Jurkat, Clone E6-1 (cell line): ENCODE results near the gene ETV6.

ENCODE experiments used
- DNase-seq: peaks from one replicate; pipeline ENCODE4 v3.0.0-alpha.2; 2011; ENCODE audit warnings: low read depth, low spot score
- H3K4me3 ChIP-seq: 2 replicates; pipeline ENCODE4 v1.5.1; 2011; ENCODE audit warnings: mild to moderate bottlenecking, low read length, control low read depth, moderate library complexity

Gene ETV6

DNA sequence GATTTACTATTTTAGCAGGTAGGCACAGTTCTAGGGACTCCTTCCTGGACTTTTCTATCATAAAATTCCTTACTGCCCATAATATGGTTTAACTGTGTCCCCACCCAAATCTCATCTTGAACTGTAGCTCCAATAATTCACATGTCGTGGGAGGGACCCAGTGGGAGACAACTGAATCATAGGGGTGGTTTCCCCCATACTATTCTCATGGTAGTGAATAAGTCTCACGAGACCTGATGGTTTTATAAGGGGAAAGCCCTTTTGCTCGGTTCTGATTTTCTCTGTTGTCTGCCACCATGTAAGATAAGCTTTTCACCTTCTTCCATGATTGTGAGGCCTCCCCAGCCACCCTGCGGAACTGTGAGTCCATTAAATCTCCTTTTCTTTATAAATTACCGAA is 10.0 kb upstream of the ETV6 start:
- no peak overlapping the region for H3K4me3 ChIP-seq

DNA sequence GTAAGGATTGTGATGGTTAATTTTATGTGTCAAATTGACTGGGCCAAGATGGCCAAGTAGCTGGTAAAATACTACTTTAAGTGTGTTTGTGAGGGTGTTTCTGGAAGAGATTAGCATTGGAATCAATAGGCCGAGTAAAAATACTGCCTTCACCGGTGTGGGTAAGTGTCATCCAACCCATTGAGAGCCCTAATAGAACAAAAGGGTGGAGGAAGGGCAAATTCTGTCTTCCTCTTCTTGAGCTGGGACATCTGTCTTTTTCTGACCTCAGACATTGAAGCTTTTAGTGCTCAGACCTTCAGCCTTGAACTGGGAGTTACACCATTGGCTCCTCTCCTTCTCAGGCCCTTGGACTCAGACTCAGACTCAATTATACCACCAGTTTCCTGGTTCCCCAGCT is 8.0 kb upstream of the ETV6 start:
- no peak overlapping the region for H3K4me3 ChIP-seq
- DNase-seq = no peak

More for the DNA sequence above, 10.0 kb upstream of the ETV6 start:
- no peak for DNase-seq

DNA sequence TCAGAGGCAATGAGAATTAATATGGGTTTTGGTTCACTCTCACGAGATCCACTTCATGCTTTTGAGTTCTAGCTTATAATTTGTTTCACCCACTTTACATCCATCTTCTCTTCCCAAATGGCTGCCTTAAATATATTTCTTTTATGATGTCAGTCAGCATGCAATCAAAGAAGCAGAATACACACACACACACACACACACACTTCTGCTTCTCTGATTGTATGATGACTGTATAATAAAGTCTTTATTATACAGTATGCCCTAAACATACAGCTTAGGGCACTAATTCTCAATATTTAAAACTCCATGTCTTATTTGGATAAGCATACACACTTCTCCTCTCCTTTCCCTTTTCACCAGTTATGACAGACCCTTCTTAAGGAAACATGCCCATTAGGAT is 6.7 kb upstream of the ETV6 start:
- DNase-seq = no peak
- H3K4me3 ChIP-seq = no peak overlapping the region

DNA sequence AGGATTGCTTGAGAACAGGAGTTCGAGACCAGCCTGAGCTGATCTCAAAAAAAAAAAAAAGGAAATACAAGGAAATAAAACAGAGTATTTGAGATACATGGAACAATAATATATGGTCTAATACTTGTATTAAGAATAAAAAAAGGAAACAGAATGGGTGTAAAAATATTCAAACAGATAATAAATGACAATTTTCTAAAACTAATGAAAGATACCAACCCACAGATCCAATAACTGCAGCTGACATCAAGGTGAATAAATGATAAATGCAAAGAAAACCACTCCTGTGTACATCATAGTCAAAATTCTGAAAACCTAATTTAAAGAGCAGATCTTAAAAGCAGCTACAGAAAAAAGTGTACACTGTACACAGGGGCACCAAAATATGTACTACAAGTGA is 4.1 kb upstream of the ETV6 start:
- H3K4me3 ChIP-seq = no peak overlapping the region
- no peak for DNase-seq

DNA sequence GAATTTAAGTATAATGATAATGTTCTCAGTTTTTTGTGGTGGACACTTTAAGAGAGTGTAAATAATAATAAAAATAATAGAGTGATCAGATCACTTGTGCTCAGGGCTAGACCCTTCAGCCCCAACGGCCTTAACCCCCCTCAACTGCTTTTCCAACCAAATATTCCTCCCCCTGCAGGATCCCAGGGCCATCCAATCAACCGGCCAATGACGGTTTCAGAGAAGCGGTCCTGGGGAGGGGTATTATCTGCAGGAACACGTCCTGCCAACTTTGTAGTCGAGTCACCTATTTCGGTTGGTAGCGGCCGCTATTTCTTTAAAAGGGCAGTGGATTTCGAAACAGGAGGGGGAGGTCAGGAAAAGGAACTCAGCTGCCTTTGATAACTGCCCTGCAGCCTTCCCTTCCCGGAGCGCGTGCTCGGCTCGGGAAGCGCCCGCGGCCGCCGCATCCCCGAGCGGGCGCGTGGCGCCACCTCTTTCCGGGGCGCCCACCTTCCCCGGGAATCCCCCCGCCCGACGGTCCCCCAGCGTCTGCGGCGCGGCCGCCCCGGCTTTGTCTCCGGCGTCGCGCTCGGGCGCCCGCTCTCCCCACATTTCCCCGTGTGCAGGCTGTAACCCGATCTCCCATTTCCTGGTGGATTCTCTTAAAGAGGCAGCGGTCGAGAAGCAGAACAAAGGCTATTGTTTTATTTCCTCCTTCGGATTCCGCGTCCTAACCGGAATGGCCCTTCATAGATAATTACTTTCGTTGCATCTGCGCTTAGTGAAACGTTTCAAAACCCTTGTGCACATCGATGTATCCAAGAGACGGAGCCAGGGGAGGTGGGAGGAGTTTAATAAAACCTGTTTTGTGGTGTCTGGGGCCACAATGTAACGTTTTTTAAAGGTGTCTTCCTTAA is 711 bp upstream of the ETV6 start:
- DNase-seq = peak; percentile 78
- peak overlapping the region; percentile 78 for H3K4me3 ChIP-seq

DNA sequence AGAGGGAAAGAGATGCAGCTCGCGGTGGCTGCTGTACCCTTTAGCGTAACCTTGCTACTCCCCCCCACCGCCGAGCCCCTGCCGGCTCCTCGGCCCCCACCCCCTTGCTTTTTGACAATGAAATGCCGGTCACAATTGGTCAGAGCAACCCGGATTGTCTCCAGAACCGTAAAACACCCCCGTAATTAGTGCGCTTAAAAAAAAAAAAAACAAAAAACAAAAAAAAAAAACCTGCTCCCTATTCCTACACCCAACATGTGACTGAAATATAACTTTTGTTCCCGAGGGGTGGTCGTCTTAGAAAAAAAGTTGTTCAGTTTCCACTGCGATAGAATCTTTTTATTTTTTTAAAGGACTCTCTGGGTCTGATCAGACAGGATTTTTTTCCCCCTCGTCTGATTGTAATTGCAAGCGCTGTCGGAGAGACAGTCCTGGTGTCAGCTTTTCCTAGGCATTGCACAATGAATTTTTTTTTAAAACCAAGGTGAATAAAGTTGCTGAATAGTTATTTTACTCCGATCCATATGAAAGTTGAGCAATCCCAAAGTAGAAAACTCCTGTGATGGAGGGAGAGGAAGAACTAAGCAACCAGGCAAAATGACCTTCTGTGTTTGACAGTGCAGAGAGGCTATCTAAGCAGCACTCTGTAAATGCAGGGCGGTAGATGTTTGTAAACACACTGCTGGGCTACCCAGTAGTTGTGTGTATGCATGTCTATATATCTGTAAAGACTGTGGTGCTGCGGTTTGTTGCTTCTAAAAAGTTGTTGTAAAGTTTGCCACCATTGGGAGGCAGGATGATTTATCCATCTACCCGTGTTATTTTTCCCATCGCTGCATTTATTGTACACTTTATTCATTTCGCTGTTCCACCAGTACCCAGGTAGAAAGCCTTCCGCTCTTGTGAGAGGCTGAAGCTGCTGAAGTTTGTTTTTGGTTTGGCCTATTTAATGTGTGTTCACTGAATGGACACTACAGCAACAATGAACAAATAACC is 1.1 kb downstream of the ETV6 start:
- peak; percentile 67 for DNase-seq
- peak overlapping the region; percentile 78 for H3K4me3 ChIP-seq

DNA sequence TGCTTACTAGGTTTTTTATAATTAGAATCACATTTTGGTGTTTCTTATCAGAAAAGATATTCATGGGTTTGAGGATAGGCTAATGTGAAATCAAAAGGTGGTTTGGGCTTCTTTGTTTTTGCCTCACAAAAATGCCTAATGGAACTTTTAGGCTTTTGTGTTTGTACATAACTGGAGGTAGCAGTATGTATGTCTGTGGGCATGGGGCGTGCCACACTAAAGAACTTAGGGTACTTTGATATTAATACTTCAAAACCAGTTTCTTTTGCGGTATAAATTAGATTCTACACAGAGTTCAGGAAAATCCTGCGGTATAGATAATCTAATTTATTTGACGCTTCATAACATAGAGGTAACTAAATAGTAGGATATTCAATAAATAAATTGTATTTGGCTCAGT is 1.9 kb downstream of the ETV6 start:
- peak overlapping the region; percentile 78 for H3K4me3 ChIP-seq
- peak; percentile 73 for DNase-seq

DNA sequence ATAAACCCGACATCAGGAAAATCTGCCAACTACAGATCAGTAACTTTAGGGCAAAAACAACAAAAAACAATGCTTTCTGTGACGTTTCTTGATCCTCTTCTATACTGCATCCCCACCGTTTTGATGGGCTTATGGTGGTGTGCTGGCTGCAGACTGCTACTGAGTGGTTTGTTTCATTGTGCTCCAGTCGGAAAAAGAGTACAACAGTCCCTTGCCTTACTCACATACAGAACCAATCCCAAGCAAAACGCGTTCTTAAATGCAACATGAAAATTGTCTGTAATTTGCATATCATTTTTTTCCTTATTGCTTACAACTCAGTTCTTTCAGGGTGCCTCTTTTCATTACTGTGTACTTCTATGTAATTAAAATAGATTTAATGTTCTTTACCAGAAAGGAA is 2.3 kb downstream of the ETV6 start:
- no peak for DNase-seq
- no peak overlapping the region for H3K4me3 ChIP-seq

DNA sequence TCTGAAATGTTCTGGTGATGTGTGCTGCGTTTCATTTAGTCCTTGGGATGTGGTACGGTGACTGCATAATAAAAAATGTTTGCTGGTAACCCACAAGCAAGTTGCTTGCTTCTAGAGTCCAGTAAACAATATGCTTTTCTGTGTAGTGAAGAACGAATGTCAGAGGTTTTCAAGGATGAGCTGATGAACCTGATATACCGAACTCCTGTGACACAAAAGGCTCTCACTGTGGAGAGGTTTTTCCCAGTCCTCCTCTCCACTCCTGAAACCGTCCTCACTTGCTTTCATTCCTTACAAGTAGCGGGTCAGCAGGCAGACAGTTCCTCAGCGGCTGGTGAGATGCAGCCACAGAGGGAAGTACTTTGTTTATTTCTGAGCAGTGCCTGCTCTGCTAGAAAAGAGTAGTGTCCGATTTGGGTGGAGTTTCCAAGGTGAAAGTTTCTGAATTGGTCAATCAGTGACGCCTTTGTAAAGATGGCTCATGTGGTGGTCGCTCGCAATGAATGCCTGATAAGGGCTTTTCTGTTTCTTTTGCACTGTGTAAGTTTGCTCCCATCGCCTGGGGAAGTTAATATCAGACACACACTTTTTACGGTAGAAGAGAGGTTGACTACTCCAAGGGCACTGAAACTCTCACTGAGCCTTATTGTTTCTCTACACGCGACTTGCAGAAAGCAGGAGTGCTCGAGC is 3.0 kb downstream of the ETV6 start:
- no peak for DNase-seq
- H3K4me3 ChIP-seq = no peak overlapping the region

DNA sequence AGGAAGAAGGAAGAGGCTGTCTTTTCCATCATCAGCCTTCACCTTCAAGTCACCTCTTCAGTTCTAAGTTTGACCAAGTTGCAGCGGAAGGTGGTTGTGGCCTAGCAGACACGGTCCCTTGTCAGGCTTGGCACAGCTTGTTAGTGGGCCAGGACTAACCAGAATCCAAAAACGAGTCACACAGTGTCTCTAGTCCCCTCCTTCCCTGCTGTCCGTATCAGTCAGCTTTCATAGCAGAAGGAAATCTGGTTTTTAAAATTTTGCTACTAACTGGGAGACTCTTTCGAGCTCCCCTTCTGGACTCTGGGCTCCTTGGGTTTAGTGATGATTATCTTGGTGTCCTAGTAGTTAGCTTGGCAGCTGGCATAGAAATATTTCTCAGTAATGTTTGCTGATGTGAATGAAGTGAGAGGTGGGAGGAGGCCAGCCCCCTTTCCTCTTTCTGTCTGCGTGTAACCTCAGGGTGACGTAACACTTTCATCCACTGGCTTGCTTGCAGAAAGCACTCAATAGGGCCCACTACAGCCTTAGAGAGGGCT is 3.8 kb downstream of the ETV6 start:
- H3K4me3 ChIP-seq = no peak overlapping the region
- no peak for DNase-seq

DNA sequence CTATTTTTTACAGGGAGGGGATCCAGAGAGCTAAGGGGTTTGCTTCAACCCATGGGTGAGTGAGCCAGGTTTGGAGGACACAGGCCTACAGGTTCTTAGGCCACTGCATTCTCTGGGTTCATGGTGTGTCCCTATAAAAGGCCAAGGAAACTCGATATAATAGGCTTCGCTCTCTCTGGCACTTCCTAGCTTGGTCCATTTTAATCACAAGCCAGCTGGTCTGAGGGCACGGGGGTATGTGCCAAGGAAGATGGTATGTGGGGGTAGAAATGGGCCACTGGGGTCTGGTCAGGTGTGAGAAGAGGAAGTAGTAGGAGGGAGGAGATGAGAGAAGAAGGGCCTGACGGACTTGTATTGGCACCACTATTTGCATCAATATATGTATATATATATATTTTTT is 4.9 kb downstream of the ETV6 start:
- no peak overlapping the region for H3K4me3 ChIP-seq
- no peak for DNase-seq

DNA sequence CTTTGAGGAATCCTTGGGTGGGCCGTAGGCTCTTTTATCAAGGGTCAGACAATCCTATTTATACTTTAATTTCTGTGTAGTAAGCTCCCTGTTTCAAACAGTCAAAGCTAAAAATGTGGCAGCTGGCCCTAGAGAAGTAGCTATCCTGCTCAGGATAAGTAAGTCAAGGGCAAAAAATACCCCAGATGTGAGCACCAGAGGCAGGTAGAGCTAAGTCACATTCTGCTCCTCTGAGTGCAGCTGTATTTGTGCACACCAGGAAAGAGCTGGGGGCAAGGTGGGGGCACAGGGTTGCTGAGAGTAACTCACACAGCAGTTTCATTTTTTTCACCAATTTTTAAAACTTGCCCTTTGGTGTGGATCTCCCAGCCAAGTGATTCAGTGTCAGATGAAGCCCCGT is 5.3 kb downstream of the ETV6 start:
- DNase-seq = no peak
- H3K4me3 ChIP-seq = no peak overlapping the region

DNA sequence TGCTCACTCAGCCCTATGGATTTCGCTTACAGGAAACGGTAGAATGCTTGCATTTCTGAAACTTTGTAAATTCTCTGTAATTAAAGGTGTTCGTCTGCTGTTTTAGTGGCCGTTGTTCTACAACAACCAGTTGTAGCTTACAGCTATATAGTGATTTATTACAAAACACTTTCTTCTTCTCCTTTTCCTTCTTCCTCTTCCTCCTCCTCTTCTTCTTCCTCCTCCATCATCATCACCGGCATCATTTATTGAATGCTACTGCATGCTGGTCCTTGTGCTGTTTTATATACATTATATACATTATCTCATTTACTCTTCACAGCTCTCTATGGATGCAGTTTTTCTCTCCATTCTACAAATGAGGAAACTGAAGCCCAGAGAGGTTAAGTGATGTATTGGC is 6.4 kb downstream of the ETV6 start:
- no peak for DNase-seq
- no peak overlapping the region for H3K4me3 ChIP-seq

DNA sequence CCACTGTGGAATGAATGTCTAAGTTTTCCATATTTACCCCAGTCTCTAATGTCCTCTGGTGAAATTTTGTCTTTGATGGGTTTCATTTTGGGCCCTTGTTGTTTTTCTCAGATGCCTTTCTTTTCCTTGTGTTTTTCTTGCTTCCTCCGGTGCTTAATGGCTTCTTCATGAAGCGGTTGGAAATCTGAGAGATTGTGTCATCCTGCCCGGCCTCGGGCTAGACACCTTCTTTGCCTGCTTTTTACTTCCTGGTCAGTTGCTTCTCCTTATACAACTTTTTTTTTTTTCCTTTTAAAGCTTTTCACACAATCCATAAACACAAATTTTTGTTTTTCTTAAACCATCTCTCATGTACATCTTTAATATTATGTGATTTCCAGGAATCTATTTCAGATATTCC is 7.1 kb downstream of the ETV6 start:
- DNase-seq = no peak
- H3K4me3 ChIP-seq = no peak overlapping the region

DNA sequence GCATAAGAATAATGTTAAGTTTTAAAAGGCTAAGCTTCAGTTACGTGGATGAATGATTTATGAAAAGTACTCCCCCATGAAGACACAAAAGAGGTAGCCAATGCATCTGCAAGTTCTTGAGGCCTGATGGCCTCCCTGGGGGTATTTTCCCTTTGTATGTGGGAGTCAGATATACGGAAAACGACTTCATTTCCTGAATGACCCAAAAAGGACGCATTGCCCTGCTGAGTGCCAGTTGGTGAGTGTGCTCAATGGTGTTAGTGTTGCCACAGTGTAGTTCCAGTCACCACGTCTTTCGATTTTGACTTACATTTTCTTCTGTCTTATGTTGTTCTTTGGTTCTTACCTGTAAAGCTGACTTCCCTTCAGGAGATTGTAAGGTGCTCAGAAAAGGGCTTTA is 8.0 kb downstream of the ETV6 start:
- DNase-seq = no peak
- H3K4me3 ChIP-seq = no peak overlapping the region

DNA sequence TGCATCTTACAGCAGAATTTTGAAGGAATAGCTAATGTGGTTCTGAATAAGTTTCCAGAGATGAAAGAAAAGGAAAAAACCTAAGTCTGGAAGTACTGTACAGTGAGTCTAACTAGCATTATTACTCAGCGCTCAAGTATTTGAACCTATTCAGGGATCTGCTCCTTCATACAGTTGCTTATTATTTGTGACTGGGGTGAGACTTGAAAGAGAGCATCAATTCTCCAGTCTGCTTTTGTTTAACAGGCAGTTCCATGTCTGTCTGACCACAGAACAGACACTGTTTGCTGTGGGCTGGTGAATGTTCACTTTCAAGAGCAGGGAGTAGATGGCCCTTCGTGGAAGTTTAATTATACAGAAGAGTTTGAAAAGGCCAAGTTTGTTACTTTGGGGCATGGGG is 9.3 kb downstream of the ETV6 start:
- DNase-seq = no peak
- no peak overlapping the region for H3K4me3 ChIP-seq

DNA sequence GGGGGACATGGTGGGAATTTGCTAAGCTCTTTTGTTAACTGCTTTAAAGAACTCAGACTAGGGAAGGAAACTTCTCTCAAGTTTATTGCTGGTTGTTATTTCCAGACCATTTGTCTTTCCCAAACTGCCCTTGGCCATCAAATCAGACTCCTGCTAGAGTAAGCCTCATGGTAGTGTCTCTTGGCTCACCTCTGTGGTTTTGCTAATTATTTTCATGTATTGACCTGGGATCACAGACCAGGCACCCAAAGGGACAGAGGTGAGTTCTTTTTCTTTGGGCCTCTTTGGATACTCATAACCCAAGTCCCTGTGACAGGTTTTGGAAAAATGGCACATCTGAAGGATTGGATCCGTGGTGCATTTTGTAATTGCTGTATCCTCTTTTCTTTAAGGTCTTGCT is 11.2 kb downstream of the ETV6 start:
- DNase-seq = no peak
- no peak overlapping the region for H3K4me3 ChIP-seq

DNA sequence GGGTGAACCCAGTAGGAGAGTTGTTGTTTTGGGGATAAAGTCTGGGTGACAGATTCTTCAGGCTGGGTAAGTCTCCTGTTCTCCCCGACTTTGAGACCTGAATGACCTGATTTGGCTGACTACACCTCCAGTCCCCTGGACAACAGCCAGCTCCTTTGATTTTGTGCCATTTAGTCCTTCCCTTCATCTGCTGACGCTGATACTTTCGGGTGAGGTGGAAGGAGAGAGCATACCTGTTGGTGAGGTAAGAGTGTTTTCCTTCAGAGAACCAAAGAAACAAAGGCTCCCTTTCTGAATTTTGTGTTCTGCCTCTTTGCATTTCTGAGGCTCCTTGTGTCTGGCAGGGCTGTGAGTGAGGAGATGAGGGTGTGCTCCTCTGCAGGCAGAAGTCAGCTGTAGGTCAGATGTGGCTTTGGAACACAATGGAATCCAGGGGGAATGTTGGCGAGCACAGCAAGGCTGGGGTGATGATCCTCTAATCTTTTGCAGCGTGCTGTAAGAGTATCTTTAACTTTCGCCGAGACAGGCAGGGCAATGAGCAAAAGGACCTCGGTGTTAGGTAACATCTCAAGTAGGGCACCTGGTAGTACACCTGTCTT is 12.1 kb downstream of the ETV6 start:
- H3K4me3 ChIP-seq = no peak overlapping the region
- no peak for DNase-seq

DNA sequence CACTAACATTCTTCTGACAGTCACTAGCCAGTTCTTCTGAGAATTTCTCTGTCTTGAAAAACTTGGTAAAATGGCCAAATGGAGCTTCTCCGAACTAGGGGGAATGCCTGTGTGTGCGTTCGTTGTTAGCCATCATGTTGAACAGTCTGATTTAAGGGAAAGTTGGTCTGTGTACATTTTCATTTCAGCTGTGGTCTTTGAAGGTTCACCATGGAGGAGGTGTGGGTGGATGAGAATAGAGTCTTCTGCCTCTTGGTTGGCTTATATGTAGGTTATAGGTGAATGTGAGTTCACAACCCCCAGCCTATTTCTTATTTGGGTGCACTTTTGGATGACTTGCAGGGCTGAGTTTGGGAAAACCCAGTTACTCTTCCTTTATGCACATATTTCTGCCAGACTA is 12.9 kb downstream of the ETV6 start:
- no peak for DNase-seq
- H3K4me3 ChIP-seq = no peak overlapping the region
